ENCODE data around the gene EIF4B.

GRCh38 chr12:53055471-53056266 is 49.4 kb downstream of the EIF4B start:
- TF ChIP-seq POLR2A (IDR thresholded peaks at IDR 0.05) (no peak), CTCF (IDR thresholded peaks at IDR 0.05) (no peak)

Data from tibial nerve (tissue), 3 donors.